Measurements from ENCODE around the gene TIMM10.
"Not testable (repeated sequence)": the region's sequence is repeated elsewhere in the genome, so short reads cannot be mapped to it uniquely, and the experiment has no call there.

TIMM10 gene

DNA sequence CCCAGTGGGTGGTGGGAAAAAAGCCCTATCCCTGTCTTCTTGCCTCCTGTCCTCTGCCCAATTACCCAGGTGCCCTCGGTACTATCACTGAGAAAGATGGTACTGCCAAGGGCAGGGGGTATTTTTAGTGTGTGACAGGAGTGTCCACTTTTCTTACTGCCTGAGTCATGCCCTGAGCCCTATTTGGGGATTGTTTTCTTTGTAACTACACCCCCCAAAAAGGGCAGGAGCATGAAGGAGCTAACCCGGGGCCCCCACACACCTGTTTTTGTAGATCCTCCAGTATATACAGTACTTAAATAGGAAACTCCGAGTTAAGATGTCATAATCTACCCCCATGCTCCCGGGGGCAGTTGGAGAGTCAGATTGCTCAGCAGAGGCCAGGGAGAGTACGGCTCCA is 10.6 kb upstream of the TIMM10 start:
- DNase-seq: no peak

DNA sequence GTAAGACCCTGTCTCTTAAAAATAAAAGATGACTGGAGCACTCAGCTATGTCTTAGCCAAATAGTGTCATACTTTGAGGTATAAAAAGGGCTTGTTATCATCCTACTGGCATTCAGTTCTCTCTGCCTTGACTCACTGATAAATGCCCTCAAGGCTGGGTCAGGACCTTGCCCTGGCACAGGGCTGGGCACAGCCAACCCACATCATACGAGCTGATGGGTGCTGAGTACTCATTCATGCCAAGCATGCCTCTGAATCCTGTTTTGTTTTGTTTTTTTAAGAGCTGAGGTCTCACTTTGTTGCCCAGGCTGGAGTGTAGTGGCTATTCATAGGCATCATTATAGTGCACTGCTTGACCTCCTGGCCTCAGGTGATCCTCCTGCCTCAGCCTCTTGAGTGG is 8.8 kb upstream of the TIMM10 start:
- no peak for DNase-seq

DNA sequence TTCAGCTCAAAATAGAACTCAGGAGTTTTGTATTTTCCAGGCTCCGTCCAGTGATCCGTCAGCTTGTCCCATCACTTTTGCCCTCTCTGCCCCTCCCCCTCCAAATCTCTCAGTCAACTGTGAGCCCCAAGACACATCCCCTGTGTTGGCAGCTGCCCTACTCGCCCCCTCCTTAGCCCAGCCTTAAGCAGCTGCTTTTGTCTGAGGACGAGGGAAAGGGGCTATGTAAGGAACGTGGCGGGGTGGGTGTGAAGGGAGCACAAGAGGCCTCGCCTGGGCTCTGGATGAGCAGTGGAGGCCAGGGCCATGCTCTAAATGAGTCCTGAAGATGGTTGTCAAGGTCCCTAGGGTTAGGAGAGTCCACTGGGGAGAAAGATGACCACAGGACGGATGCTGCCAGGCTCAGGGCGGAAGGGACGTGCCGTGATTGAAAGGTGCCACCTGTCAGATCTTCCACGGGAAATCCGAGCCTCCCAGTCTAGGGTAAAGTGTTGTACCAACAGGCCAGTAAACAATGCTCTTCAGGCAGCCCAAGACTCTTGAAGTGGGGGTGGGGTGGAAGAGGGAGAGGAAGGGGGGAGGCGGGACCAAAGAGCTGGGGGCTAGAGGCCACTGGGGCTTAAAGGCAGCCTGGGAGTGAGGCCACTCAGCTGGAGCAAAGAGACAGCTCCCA is 6.5 kb upstream of the TIMM10 start, which contains the start of gene SMTNL1:
Gene SMTNL1 (plus strand): TSS at position 649 of the 673 bp plus-strand sequence. CDS start 5,048 bp downstream, outside the sequence.
- no peak for DNase-seq

DNA sequence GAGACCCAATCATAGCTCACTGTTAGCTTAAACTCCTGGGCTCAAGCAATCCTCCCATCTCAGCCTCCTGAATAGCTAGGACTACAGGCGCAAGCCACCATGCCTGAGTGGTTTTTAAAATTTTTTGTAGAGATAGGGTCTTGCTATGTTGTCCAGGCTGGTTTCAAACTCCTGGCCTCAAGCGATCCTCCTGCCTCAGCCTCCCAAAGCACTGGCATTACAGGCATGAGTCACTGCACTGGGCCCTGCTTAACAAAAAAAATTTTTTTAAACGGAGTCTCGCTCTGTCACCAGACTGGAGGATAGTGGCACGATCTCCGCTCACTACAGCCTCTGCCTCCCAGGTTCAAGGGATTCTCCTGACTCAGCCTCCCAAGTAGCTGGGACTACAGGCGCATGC is 3.9 kb upstream of the TIMM10 start:
- DNase-seq: not testable (repeated sequence)

DNA sequence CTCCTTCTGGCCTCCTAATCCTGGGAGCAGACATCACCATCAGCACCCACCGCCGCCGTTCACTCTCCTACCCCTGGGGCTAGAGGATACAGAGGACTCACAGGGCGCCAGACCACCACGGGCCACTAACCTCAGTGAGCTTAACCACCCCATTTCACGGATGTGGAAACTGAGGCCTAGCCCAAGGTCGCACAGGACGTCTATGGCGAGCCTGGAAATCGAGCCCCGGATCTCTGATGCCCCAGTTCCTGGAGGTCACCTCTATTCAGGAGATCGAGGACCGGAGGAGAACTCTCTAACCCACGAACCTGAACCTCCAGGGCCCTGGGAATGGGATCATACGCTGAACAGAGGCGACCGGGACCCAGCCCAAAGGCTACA is 349 bp downstream of the TIMM10 start:
- DNase-seq: no peak

DNA sequence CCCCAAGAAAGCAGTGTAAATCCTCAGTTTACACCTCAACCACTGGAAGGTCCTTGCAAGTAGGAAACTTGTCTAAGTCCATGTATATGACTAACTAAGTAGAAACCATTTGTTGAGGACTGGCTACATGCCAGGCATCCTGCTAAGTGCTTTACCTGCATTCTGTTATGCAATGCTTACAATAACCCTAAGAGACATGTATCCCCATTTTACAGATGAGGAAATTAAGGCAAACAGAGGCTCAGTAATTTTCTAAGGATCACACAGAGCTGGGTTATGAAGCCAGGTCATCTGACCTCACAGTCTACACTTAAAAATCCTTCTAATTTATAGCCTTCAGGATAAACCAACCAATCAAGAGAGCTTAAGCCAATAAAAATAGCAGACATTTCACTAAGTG is 1.5 kb downstream of the TIMM10 start:
- no peak for DNase-seq

DNA sequence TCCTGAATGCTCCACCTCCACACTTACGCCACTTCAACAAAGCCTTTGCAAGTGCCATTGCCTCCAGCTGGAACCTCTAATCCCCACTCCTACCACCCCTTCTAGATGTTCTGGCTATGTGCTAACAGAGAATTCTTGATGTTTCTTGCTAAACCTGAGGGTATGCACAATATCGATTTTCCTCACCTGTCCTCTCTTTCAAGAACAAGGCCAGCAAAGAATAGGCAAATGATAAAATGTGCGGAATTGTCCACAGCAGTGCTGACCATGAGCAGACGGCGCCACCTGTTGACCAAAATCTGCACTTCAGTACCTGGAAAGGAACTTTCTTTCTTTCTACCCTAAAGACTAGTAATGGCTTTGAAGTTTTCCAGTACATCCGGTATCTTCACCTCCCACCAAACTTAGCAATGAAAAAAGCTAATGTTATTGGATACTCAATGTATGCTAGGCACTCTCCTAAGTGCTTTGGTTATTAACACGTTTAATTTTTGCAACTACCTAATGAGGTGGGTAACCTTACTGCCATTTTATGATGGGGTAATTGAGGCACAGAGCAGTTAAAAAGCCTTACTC is 3.4 kb downstream of the TIMM10 start:
- DNase-seq: peak; percentile 69

DNA sequence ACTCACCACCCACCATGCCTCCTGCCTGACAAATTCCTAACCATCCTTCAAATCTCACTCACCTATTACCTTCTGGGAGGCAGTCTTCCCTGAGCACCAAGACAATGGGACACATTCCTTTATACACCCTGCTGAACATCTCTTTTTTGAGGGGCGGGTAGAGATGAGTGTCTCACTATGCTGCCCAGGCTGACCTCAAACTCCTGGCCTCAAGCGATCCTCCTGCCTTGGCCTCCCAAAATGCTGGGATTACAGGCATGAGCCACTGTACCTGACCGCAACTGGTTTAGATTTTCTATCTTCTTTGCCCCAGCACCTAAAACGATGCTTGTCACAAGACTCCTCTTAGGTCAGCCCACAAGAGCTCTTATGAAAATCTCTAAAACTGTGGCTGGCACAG is 7.1 kb downstream of the TIMM10 start:
- DNase-seq: no peak

DNA sequence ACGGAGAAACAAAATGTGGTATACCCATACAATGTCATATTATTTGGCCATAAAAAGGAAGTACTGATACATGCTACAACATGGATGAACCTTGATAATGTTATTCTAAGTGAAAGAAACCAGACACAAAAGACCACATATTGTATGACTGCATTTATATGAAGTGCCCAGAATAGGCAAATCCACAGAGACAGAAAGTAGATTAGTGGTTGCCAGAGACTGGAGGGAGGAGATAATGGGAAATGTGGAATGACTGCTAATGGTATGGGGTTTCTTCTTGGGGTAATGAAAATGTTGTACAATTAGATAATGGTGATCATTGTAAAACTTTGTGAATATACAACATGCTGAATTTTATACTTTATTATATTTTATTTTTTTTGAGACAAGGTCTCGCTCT is 9.4 kb downstream of the TIMM10 start:
- DNase-seq: no peak

DNA sequence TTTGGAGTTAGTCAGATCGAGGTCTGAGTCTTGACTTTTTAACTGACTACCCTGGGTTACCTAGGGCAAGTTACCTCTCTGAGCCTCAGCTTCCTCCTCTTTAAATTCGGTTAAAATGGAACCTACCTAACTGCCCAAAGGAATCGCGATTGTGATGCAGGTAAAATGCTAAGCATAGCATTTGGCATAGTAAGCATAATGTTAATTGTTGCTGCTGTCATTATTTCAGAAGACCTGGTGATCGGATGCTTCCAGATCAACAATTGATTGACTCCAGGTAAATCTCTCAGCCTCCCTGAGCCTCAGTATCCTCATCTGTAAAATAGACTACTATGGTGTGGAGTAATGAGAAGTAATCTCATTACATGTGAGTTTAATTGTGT is 14.5 kb downstream of the TIMM10 start:
- no peak for DNase-seq

DNA sequence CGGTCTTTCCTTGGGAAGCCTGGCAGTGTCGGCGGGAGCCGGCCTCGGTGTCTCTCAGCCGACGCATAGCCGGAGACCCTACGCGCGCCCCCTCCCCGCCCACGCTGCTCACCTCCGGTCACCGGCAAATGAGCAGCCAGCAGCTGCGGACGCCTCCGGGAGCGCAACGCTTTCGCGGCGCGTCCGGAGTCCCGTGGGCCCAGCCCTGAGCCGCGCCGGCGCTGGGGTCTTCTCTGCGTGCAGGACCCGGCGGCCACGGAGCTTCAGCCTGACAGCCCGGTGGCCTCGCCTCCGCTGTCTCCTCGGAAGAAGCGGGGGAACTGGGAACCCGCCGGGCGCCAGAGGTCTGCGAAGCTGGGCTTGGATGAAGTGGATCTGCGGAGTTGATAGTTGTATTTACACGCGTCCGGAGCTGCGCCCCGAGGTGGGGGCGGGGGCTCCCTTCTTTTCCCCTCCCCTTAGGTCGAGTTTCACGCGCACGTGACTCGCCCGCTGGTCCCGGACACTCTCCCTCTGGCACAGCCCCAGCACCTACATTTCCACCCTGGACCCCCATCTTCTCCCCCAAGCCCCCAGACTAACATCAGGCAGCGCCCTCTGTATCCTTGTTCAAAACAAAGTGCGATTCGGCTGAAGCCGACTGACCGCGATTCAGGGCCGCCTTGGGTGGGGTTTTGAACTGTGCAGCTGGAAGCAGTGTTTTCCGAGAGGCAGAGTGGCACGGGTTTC is 15.1 kb downstream of the TIMM10 start, which contains the start of gene SLC43A1:
Gene SLC43A1 (minus strand): TSS at position 371 of the 729 bp plus-strand sequence. CDS start 1,591 bp downstream, outside the sequence.
- DNase-seq: peak; percentile 57

DNA sequence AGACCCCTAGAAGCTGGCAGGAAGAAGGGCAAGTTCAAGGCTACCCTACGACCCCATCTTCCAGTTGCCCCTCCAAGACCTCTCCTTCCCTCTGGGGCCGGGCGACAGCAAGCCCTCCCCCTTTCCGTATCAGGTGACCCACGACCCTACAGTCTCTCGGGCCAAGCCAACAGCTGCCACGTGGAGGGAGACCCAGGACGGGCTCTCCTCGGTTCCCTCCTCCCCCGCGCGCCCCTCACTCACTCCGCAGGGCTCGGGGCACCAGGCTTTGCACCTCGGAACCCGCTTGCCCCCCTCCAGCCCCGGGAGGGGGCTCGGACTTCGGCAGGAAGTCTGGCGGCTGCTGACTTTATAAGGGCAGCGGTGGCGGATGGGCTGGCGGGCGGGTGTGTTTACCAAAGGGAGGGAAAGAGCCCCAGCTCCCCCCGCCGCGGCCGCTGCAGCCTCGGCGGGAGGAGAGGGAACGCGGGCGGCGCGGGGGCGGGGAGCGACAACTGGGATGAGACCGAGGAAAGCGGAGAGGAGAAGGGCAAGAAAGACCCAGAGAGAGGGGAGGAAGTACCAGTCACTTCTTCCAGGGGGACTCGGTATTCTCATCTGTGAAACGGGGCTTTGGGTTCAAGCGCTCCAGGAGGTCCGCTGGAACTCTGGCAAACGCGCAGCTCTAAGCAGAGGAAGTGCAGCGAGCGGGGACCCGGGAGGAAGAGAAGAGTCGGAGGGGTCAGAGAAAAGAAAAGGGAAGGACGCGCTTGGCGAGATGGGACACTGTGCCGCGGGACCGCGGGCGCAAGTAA is 15.8 kb downstream of the TIMM10 start:
- DNase-seq: peak; percentile 57

DNA sequence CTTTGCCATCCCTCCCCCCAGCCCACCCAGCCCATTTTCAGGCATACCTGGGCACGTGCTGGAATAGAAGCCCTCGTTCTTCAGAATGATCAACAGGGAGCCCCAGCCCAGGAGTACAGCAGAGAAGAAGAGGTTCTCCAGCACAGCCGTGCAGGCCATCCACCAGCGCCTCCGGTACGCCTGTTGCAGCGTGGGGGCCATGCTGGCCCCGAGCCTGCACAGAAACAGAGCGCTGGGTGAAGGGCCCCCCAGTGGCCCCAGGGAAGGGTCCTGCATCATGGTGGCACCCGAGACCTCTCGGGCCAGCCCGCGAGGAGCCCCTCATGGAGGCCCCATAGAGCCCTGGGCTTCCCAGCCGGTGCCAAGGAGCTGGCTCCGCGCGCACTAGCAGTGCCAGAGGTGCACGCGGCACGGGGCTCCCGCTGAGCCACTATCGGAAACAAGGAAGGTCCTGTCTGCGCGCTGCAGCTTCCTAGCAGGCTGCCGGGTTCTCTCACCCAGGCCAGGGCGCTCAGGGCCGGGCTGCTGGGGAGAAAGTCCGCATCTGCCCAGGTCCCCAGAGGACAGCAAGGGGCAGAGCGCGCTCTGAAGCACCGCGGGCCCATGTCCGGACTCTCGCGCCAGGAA is 16.5 kb downstream of the TIMM10 start:
- DNase-seq: no peak

DNA sequence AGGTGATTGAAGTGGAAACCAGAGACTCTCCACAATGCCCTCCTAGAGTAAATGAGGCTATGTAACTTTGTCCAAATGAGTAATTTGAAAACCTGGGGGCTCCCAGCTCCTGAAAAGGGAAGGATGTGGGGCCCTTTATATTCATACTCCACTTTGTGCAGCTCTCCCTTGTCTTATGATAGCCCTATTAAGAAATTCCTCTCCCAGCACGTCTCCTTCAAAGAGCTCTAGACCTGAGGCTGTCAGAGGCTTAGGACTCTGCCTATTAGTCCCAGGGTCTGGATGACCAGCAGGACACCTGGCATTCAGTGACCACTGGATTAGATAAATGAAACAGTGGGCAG is 17.1 kb downstream of the TIMM10 start:
- no peak for DNase-seq

DNA sequence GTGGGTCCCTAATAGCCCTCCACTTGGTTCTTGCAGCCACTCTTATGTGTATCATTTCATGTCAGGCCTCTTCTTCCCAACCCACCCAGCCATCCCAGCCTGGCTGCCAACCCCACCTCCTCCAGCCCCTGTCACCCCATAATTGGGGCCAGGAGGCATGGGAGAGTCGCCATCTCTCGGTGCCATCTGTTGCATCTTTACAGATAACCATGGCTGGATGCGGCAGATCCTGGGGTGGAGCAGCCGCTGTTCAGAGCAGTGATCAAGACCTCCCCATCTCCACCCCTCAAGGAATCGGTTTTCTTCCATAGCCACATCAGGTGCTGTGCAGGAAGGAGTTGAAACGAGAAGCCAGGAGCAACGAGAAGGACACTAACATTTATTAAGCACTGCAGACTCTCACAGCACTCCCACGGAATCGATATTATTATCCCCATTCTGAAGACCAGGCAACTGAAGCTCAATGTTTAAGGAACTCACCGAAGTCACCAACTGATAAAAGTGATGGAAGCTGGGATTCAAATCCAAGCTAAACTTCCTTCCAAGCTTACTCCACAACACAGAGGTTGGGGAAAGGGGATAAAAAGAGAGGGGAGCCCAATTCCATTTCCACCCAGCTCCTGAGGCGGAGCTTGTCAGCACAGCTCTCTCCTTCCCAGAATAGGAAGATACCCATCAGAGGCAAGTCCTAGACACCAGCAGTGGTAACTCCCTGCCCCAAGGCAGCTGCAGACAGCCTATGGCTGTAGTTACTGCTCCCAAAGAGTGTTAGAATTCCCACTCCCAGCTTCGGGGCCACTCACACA is 17.7 kb downstream of the TIMM10 start:
- DNase-seq: no peak

DNA sequence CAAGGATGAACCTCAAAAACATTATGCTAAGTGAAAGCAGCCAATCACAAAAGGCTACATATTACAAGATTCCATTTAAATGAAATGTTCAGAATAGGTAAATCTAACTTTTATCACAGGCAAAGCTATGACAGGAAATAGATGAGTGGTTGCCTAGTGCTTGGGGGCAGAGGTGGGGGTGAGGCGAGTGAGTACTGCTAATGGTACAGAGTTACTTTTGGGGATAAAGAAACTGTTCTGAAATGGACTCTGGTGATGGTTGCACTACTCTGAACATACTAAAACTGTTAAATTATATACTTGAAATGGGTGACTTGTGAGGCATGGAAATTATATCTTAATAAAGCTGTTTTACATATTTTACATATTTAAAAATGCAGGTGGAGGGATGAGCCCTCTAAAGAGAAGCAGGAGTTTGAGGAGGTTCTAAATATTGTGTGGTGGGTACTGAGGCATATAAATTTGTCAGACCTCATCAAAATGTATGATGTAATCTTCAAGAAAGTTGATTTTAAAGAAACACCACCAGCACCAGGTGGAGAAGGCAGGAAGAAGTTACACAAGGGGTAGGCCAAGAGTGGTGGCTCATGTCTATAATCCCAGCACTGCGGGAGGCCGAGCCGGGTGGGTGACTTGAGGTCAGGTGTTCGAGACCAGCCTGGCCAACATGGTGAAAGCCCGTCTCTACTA is 18.7 kb downstream of the TIMM10 start:
- no peak for DNase-seq

DNA sequence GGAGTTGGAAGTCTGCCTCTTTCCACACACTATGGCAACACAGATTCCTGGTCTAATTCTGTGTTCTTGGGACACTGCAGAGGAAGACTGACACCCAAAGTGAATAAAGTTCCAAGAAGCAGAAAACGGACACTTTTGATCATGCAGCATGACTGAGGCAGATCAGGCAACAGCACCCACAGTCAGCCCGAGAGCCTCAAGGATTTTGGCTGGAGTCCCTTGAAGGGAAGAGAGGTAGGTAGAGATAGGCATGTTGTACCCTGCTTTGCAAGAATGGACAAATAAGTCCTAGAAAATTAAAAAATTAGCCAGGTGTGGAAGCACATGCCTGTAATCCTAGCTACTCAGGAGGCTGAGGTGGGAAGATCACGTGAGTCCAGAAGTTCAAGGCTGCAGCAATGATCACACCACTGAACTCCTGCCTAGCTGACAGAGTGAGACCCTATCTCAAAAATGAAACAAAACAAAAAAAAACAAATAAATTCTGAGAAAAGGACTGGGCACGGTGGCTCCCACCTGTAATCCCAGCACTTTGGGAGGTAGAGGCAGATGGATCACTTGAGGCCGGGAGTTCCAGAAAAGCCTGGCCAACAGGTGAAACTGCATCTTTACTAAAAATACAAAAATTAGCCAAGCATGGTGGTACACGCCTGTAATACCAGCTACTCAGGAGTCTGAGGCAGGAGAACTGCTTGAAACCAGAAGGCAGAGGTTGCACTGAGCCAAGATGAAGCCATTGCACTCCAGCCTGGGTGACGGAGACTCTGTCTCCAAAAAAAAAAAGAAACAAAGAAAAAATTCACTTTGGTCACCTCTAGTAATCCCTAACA is 22.0 kb downstream of the TIMM10 start:
- no peak for DNase-seq

DNA sequence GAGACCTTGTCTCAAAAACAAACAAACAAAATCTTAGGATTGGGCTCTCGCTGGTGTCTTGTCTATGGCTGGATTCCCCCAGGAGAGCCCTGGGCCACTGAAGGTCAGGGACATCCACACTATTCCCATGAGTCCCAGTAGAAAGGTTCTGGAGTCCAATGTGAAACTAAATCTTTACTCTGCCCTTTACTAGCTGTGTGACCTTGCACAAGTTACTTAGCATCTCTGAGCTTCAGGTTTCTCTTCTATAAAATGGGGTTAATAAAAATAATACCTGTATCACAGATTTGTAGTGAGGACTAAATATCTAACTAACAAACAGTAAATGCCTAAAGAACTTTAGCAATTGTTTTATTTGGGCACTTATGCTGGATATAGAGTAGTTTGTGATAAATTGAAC is 24.0 kb downstream of the TIMM10 start:
- DNase-seq: no peak

DNA sequence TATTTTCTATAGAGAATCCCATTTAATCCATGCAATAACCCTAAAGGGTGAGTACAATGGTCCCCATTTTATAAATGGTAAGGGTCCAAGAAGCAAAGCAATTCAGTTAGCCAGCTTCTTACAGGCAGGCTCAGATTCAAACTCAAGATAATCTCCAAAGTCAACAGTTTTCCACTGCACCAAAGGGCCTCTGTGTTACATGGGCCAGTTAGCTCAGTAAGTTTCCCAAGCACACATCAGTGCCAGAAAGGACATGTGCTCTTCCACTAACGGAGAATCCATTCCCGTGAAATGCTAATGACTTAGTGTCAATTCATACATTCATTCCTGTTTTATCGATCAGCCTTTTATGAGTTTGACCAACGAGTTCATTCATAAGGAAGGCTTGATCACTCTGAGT is 26.0 kb downstream of the TIMM10 start:
- no peak for DNase-seq

DNA sequence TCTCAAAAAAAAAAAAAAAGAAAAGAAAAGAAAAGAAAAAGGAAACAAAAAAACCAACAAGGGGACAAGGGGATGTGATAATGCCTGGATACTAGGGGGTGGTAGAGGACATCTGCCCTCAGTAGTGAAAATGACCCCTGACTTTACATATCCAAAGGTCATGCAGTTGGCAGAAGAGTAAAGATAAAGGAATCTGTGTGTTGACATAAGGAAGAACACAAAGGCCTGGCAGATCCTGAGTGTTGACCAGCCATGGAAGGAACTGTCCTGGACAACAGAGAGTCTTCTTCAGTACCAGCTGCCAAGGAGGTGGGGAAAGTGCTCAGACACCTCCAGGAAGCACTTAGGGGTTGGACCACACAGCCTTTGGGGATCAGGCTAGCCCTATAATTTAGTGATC is 27.7 kb downstream of the TIMM10 start:
- no peak for DNase-seq

DNA sequence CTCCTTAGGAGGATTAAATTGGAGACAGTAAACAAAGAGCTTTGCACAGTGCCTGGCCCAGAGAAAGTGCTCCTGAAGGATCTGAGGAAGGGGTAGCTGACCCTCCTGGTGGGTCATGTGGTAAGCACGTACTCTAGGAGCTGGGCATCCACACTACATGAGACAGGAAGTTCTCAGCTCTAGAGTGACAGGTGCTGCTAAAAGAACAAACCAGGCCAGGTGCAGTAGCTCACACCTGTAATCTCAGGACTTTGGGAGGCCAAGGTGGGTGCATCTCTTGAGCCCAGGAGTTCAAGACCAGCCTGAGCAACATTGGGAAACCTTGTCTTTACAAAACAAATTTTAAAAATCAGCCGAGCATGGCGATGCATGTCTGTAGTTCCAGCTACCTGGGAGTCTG is 28.2 kb downstream of the TIMM10 start:
- no peak for DNase-seq
